Ishikawa (cell line): ENCODE results near the gene SPATA21.

Source experiments
- CEBPB ChIP-seq: IDR thresholded peaks from 2 replicates; pipeline ENCODE4 v1.6.1; 2012
- CREB1 ChIP-seq: IDR thresholded peaks from 2 replicates; pipeline ENCODE4 v1.6.1; 2012; ENCODE audit warnings: low read depth
- EGR1 ChIP-seq: IDR thresholded peaks from 2 replicates; pipeline ENCODE4 v1.6.1; 2012
- EP300 ChIP-seq: IDR thresholded peaks from 2 replicates; pipeline ENCODE4 v1.6.1; 2012; ENCODE audit warnings: borderline replicate concordance
- FOXM1 ChIP-seq: IDR thresholded peaks from 2 replicates; pipeline ENCODE4 v1.6.1; 2012; ENCODE audit warnings: low read depth, borderline replicate concordance
- MAX ChIP-seq: IDR thresholded peaks from 2 replicates; pipeline ENCODE4 v1.6.1; 2012
- NFIC ChIP-seq: IDR thresholded peaks from 2 replicates; pipeline ENCODE4 v1.6.1; 2012
- RAD21 ChIP-seq: IDR thresholded peaks from 2 replicates; pipeline ENCODE4 v1.6.1; 2012; ENCODE audit warnings: low read depth
- REST ChIP-seq: IDR thresholded peaks from 2 replicates; pipeline ENCODE4 v1.6.1; 2012; ENCODE audit warnings: low read depth, mild to moderate bottlenecking
- TAF1 ChIP-seq: IDR thresholded peaks from 2 replicates; pipeline ENCODE4 v1.6.1; 2012; ENCODE audit warnings: low read depth, mild to moderate bottlenecking
- TCF12 ChIP-seq: IDR thresholded peaks from 2 replicates; pipeline ENCODE4 v1.6.1; 2012; ENCODE audit warnings: low read depth
- TEAD4 ChIP-seq: IDR thresholded peaks from 2 replicates; pipeline ENCODE4 v1.6.1; 2012
- USF1 ChIP-seq: IDR thresholded peaks from 2 replicates; pipeline ENCODE4 v1.6.1; 2012
- YY1 ChIP-seq: IDR thresholded peaks from 2 replicates; pipeline ENCODE4 v1.6.1; 2012; ENCODE audit warnings: low read depth
- ZBTB7A ChIP-seq: IDR thresholded peaks from 2 replicates; pipeline ENCODE4 v1.6.1; 2012; ENCODE audit warnings: low read depth

Gene SPATA21

GRCh38 chr1:16474166-16474800, 37.1 kb upstream of the SPATA21 start:
- no peak for TF ChIP-seq EP300
- TF ChIP-seq USF1, result no peak
- no peak for TF ChIP-seq EGR1
- TF ChIP-seq CEBPB, result no peak
- TF ChIP-seq RAD21, result no peak

- TF ChIP-seq USF1, result no peak
- TF ChIP-seq FOXM1, result no peak
- TF ChIP-seq TAF1, result no peak
- no peak for TF ChIP-seq RAD21
- no peak for TF ChIP-seq ZBTB7A
- no peak for TF ChIP-seq MAX
- no peak for TF ChIP-seq CEBPB
- TF ChIP-seq TEAD4, result no peak
- no peak for TF ChIP-seq EP300
Measured at GRCh38 chr1:16468558-16468957, 31.3 kb upstream of the SPATA21 start.

GRCh38 chr1:16464917-16465625, 27.8 kb upstream of the SPATA21 start:
- TF ChIP-seq EP300 (no peak), EGR1 (no peak), NFIC (no peak), CREB1 (no peak), TEAD4 (no peak), CEBPB (no peak), TAF1 (no peak), MAX (no peak), RAD21 (no peak), YY1 (no peak), FOXM1 (no peak), USF1 (no peak), TCF12 (no peak), ZBTB7A (no peak), REST (no peak)

GRCh38 chr1:16462773-16463330, 25.6 kb upstream of the SPATA21 start:
- TF ChIP-seq NFIC (no peak), EGR1 (no peak), TAF1 (no peak), CREB1 (no peak)

- TF ChIP-seq CEBPB (no peak), EP300 (no peak)
Measured at GRCh38 chr1:16461681-16462080, 24.5 kb upstream of the SPATA21 start.

GRCh38 chr1:16459352-16459925, 22.2 kb upstream of the SPATA21 start:
- no peak for TF ChIP-seq NFIC
- TF ChIP-seq ZBTB7A, result no peak
- no peak for TF ChIP-seq TEAD4
- TF ChIP-seq EP300, result no peak
- no peak for TF ChIP-seq RAD21
- no peak for TF ChIP-seq CREB1
- TF ChIP-seq CEBPB, result no peak
- no peak for TF ChIP-seq MAX
- TF ChIP-seq TCF12, result no peak
- no peak for TF ChIP-seq FOXM1

- TF ChIP-seq REST (no peak), TAF1 (no peak), RAD21 (no peak), ZBTB7A (no peak), NFIC (no peak), MAX (no peak), FOXM1 (no peak), CREB1 (no peak), TCF12 (no peak), CEBPB (no peak), EP300 (no peak), YY1 (no peak), USF1 (no peak), EGR1 (no peak), TEAD4 (no peak)
Measured at GRCh38 chr1:16458831-16459230, 21.6 kb upstream of the SPATA21 start.
